Adrenal gland (tissue), 5 donors: ENCODE measurements around the gene SRGAP2B.
"Not testable (repeated sequence)": the region's sequence is repeated elsewhere in the genome, so short reads cannot be mapped to it uniquely, and the experiment has no call there.

Experiments
- CTCF ChIP-seq, 6 experiments: fragments of 450-650 bp in 4 of 6; fragments of 200-600 bp in 2 of 6; sonication (generic) in 1 of 6; IDR thresholded peaks; 1 replicate in 5 of 6; 2 replicates in 1 of 6; pipeline versions ENCODE4 v1.5.1 to v1.8.0; 2016 to 2021; ENCODE audit warnings: antibody characterized with exemption in 6 of 6, mild to moderate bottlenecking in 2 of 6, moderate library complexity in 1 of 6
- POLR2A ChIP-seq, 2 donors: fragments of 450-650 bp; IDR thresholded peaks; one replicate each; pipeline ENCODE4 v1.6.1; 2017; ENCODE audit warnings: antibody characterized with exemption in 2 of 2, mild to moderate bottlenecking in 2 of 2, moderate library complexity in 1 of 2
- donor health status: DM: no; HTN: no; CAD: no.

GRCh38 chr1:145022259-145022658, 72.9 kb downstream of the SRGAP2B start:
- not testable (repeated sequence) for TF ChIP-seq POLR2A, CTCF (IDR thresholded peaks at IDR 0.05)
